HG02885 (cell line): ENCODE results near the gene MAGEB6.
"Not testable (repeated sequence)": the region's sequence is repeated elsewhere in the genome, so short reads cannot be mapped to it uniquely, and the experiment has no call there.

Experiments
- ATAC-seq: cut with Tn5 transposase; IDR thresholded peaks from one replicate; pipeline ENCODE4 v1.9.1; 2021; ENCODE audit warnings: mild to moderate bottlenecking; ENCODE audit not compliant: unreplicated experiment, poor library complexity

MAGEB6 gene

GRCh38 chrX:26192204-26192603 is at the start of gene MAGEB6:
Gene MAGEB6, plus strand, starts transcription at chrX:26192440. Its CDS starts 1,407 bp downstream, at chrX:26193847.
- ATAC-seq = no peak

- no peak for ATAC-seq
These were observed 46.2 kb upstream of the MAGEB6 start for GRCh38 chrX:26146024-26146423.

- ATAC-seq = no peak
These were observed 31.9 kb upstream of the MAGEB6 start, which contains the start of gene MAGEB6B for GRCh38 chrX:26160301-26160700. Gene MAGEB6B, plus strand, starts transcription at chrX:26160601. Its CDS starts 0 bp downstream, at chrX:26160601.

GRCh38 chrX:26203561-26203960 is 11.3 kb downstream of the MAGEB6 start:
- ATAC-seq = no peak

GRCh38 chrX:26204717-26205116 is 12.5 kb downstream of the MAGEB6 start:
- ATAC-seq = not testable (repeated sequence)

- no peak for ATAC-seq
These were observed 15.8 kb downstream of the MAGEB6 start for GRCh38 chrX:26208012-26208411.

GRCh38 chrX:26215869-26216268 is 23.6 kb downstream of the MAGEB6 start, which contains the start of gene MAGEB5:
Gene MAGEB5, plus strand, starts transcription at chrX:26216169. Its CDS starts 1,133 bp downstream, at chrX:26217302.
- ATAC-seq = no peak

GRCh38 chrX:26219351-26219750 is 27.1 kb downstream of the MAGEB6 start:
- ATAC-seq = no peak

- ATAC-seq = no peak
These were observed 41.9 kb downstream of the MAGEB6 start for GRCh38 chrX:26234177-26234576.
